GM10248 (cell line): ENCODE measurements around the gene DTNB.

Experiments
- CTCF ChIA-PET: fragments of 300-600 bp; sonication (Branson Sonifier 250); formaldehyde crosslinking; extraction: SDS; loops from one replicate; lab custom pipeline; 2021; ENCODE audit warnings: antibody characterized with exemption; lab: Yijun Ruan, JAX
- POLR2A ChIA-PET: fragments of 350-650 bp; sonication (Branson Sonifier 250); formaldehyde crosslinking; extraction: SDS; loops from one replicate; lab custom pipeline; 2020; ENCODE audit warnings: antibody characterized with exemption; lab: Yijun Ruan, JAX
- DNase-seq: peaks from one replicate; pipeline ENCODE4 v3.0.0; 2012; ENCODE audit errors: extremely low spot score
- CTCF ChIP-seq: IDR thresholded peaks from 2 replicates; pipeline ENCODE4 v1.5.1; 2012; ENCODE audit warnings: mild to moderate bottlenecking, low read depth; ENCODE audit errors: extremely low read depth, missing control alignments, control extremely low read depth

Gene DTNB

GRCh38 chr2:25664183-25664964 is 9.0 kb downstream of the DTNB start:
- TF ChIP-seq CTCF: peak; percentile 65
- CTCF ChIA-PET: interaction anchor here (0.6 to 4.9 kb wide), 49 partner anchors 8 to 689 kb away, joined by 3 to 68 read pairs (median 4); partner anchors contain the start of gene DTNB
- POLR2A ChIA-PET: no interaction called here
- peak; percentile 38 for DNase-seq

GRCh38 chr2:25655316-25655715 is 18.1 kb downstream of the DTNB start:
- TF ChIP-seq CTCF: no peak
- ChIA-PET POLR2A (no interaction called here), CTCF (interaction anchor here (1.5 kb wide), 1 partner anchor 9 kb away, joined by 3 read pairs; no protein-coding TSS in a partner anchor)
- no peak for DNase-seq

GRCh38 chr2:25654801-25655200 is 18.6 kb downstream of the DTNB start:
- TF ChIP-seq CTCF: no peak
- CTCF ChIA-PET: interaction anchor here (1.5 kb wide), 1 partner anchor 10 kb away, joined by 3 read pairs; no protein-coding TSS in a partner anchor

GRCh38 chr2:25651782-25652455 is 21.5 kb downstream of the DTNB start:
- POLR2A ChIA-PET: no interaction called here
- CTCF ChIA-PET: interaction anchor here (1.5 to 3.1 kb wide), 3 partner anchors 10 to 46 kb away, joined by 3 to 15 read pairs (median 6); no protein-coding TSS in a partner anchor
- TF ChIP-seq CTCF: no peak
- no peak for DNase-seq

More at GRCh38 chr2:25654801-25655200, 18.6 kb downstream of the DTNB start:
- POLR2A ChIA-PET: no interaction called here
- DNase-seq: no peak

GRCh38 chr2:25651066-25651465 is 22.3 kb downstream of the DTNB start:
- no peak for TF ChIP-seq CTCF
- CTCF ChIA-PET: interaction anchor here (1.1 to 1.5 kb wide), 2 partner anchors 45 to 289 kb away, joined by 3 read pairs; no protein-coding TSS in a partner anchor
- no peak for DNase-seq
- POLR2A ChIA-PET: no interaction called here

- ChIA-PET POLR2A (no interaction called here), CTCF (interaction anchor here (1.1 kb wide), 1 partner anchor 288 kb away, joined by 3 read pairs; no protein-coding TSS in a partner anchor)
- no peak for DNase-seq
- TF ChIP-seq CTCF: no peak
Measured at GRCh38 chr2:25650256-25650655, 23.1 kb downstream of the DTNB start.
